SU-DHL-6 (cell line): ENCODE results near the gene RTF2.

Experiments
- H2AFZ ChIP-seq: fragments of 200-600 bp; sonication (generic); 2 replicates; pipeline ENCODE4 v1.6.1; 2014; ENCODE audit warnings: low read depth, mild to moderate bottlenecking, moderate library complexity, mixed read lengths, antibody characterized with exemption, low read length; ENCODE audit not compliant: severe bottlenecking
- H3F3A ChIP-seq: fragments of 200-600 bp; shearing (Covaris generic); 2 replicates; pipeline ENCODE4 v1.6.0; 2016; ENCODE audit warnings: antibody characterized with exemption, mild to moderate bottlenecking; ENCODE audit not compliant: insufficient read depth
- H3K27ac ChIP-seq: fragments of 200-600 bp; sonication (generic); 2 replicates; pipeline ENCODE4 v1.5.1; 2016; ENCODE audit warnings: low read depth, mild to moderate bottlenecking, low read length, moderate library complexity, mixed read lengths
- H3K27me3 ChIP-seq: fragments of 200-600 bp; sonication (generic), shearing (Covaris generic); 2 replicates; pipeline ENCODE4 v1.6.0; 2014; ENCODE audit warnings: mild to moderate bottlenecking, low read length
- H3K36me3 ChIP-seq: fragments of 200-600 bp; sonication (generic); 2 replicates; pipeline ENCODE4 v1.6.1; 2014; ENCODE audit warnings: mild to moderate bottlenecking, low read length, mixed read lengths
- H3K4me2 ChIP-seq: fragments of 300-600, 200-600 bp; shearing (Covaris generic), sonication (generic); 2 replicates; pipeline ENCODE4 v1.6.0; 2014; ENCODE audit warnings: low read length, low read depth, mild to moderate bottlenecking; ENCODE audit not compliant: poor library complexity, severe bottlenecking
- H3K4me3 ChIP-seq: fragments of 200-600 bp; sonication (generic); 2 replicates; pipeline ENCODE4 v1.5.1; 2014; ENCODE audit warnings: antibody characterized with exemption, low read length, mild to moderate bottlenecking, mixed read lengths; ENCODE audit not compliant: insufficient read depth, poor library complexity, severe bottlenecking
- H3K79me2 ChIP-seq: fragments of 200-600 bp; sonication (generic); 2 replicates; pipeline ENCODE4 v1.6.1; 2014; ENCODE audit warnings: mild to moderate bottlenecking, low read length, moderate library complexity; ENCODE audit not compliant: insufficient read depth
- H3K9ac ChIP-seq: fragments of 200-600 bp; sonication (generic); 2 replicates; pipeline ENCODE4 v1.7.0; 2014; ENCODE audit warnings: mild to moderate bottlenecking, low read length
- H3K9me2 ChIP-seq: fragments of 200-600 bp; sonication (generic); replicated peaks from 2 replicates; pipeline ENCODE4 v1.6.1; 2014; ENCODE audit warnings: low read length; ENCODE audit not compliant: insufficient read depth
- H3K9me3 ChIP-seq: fragments of 200-600 bp; sonication (generic); 2 replicates; pipeline ENCODE4 v1.6.1; 2014; ENCODE audit warnings: low read length, mixed read lengths; ENCODE audit not compliant: insufficient read depth
- H4K20me1 ChIP-seq: fragments of 200-600 bp; sonication (generic); 2 replicates; pipeline ENCODE4 v1.6.1; 2014; ENCODE audit warnings: low read depth, mild to moderate bottlenecking, antibody characterized with exemption, low read length, moderate library complexity, mixed read lengths
- CTCF ChIP-seq: fragments of 200-600 bp; sonication (generic); IDR thresholded peaks from one replicate; pipeline ENCODE4 v1.5.1; 2017; ENCODE audit warnings: antibody characterized with exemption, mild to moderate bottlenecking, low read length, moderate library complexity; ENCODE audit not compliant: insufficient read depth, poor library complexity, severe bottlenecking
- EZH2phosphoT487 ChIP-seq: fragments of 200-600 bp; sonication (generic), shearing (Covaris generic); conservative IDR thresholded peaks from 2 replicates; pipeline ENCODE4 v1.6.1; 2018; ENCODE audit warnings: mild to moderate bottlenecking, antibody characterized with exemption, low read length, moderate library complexity, mixed read lengths

The RTF2 gene

GRCh38 chr20:56506103-56506502 is 37.7 kb downstream of the RTF2 start:
- H3K36me3 ChIP-seq = no peaks in the 10 kb centered on the region
- H4K20me1 ChIP-seq = 0 out of 2 replicates have a peak, but pooled peaks cover 4% of the 10 kb centered on the region
- H3K9me3 ChIP-seq = no peaks in the 10 kb centered on the region

DNA sequence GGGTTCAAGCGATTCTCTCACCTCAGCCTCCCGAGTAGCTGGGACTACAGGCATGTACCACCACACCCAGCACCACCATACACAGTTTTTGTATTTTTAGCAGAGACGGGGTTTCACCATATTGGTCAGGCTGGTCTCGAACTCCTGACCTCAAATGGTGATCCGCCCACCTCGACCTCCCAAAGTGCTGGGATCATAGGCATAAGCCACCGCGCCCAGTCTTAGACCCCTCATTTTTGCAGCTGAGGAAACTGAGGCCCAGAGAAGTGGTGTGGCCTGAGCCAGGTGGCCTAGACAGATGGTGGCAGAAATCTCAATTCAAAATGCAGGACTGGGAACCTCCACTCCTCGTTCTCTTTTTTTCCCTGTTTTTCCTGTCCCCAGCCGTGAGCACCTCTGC is 43.5 kb downstream of the RTF2 start:
- Histone ChIP-seq H3K9me2 (no peaks in the 10 kb centered on the region), H3K9ac (no peak overlapping the region), H3K4me2 (no peak overlapping the region), H3F3A (no peaks in the 10 kb centered on the region), H4K20me1 (no peaks in the 10 kb centered on the region), H3K4me3 (no peak overlapping the region), H3K36me3 (no peaks in the 10 kb centered on the region), H3K79me2 (no peaks in the 10 kb centered on the region), H3K27ac (no peak overlapping the region), H3K27me3 (no peaks in the 10 kb centered on the region), H2AFZ (no peak overlapping the region), H3K9me3 (no peaks in the 10 kb centered on the region)
- no peak for TF ChIP-seq CTCF
- TF ChIP-seq EZH2phosphoT487 = no peak

More at GRCh38 chr20:56506103-56506502, 37.7 kb downstream of the RTF2 start:
- H3K4me3 ChIP-seq = no peak overlapping the region
- H3K9me2 ChIP-seq = no peaks in the 10 kb centered on the region
- no peaks in the 10 kb centered on the region for H3K27me3 ChIP-seq
- no peaks in the 10 kb centered on the region for H3F3A ChIP-seq
- TF ChIP-seq CTCF (no peak), EZH2phosphoT487 (no peak)
- no peak overlapping the region for H3K4me2 ChIP-seq
- H2AFZ ChIP-seq = no peak overlapping the region
- no peak overlapping the region for H3K9ac ChIP-seq
- H3K79me2 ChIP-seq = no peaks in the 10 kb centered on the region; the same call in 1 of the 2 replicates
- H3K27ac ChIP-seq = no peak overlapping the region

DNA sequence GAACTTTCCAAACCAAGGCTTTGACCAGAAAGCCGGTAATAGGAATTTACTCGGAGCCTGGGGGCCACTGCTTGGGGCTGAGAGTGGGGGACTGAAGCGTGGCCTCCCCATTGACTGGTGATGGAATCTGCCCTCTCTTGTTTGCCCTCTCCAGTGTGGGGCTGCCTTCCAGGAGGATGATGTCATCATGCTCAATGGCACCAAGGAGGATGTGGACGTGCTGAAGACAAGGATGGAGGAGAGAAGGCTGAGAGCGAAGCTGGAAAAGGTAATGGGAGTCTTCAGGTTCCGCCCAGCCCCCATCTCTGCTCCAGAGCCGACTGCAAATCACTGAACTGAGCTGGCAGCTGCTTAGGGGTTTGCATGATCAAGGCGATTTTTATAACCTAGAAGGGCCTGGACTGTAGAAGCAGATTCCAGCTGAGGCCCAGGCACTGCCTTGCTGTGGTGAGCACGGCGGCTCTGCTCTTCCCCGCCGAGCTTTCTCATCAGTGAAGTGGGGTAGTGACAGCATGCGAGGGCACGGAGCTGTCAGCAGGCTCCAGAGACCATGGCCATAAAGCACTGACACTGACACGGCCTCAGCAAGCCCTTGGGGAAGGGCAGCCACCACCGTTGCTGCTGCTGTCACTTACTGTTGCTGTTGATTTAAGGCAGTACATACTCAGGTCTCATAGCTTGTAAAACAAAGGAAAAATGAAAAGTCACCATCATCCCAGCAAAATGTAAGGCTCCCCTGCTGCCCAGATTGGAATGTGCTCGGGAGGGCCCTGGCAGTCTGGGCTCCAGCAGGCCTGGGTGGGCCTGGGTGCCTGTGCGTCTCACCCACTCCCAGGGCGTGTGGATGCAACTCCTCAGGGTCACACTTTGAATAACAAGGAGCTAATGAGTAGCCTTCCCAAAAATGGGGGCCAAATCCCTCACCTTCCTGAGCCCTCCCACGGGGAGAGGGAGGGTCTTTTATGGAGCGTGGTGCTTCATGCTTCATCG is 45.0 kb downstream of the RTF2 start:
- H3K9me3 ChIP-seq = no peaks in the 10 kb centered on the region
- H3K9ac ChIP-seq = no peak overlapping the region
- H3K27me3 ChIP-seq = no peaks in the 10 kb centered on the region
- no peak overlapping the region for H2AFZ ChIP-seq
- no peak overlapping the region for H3K4me2 ChIP-seq
- no peaks in the 10 kb centered on the region for H4K20me1 ChIP-seq
- H3F3A ChIP-seq = no peaks in the 10 kb centered on the region
- H3K36me3 ChIP-seq = peaks cover under 1% of the 10 kb centered on the region; the same call in 1 of the 2 replicates
- no peak overlapping the region for H3K4me3 ChIP-seq
- TF ChIP-seq EZH2phosphoT487 = no peak
- TF ChIP-seq CTCF = no peak
- H3K79me2 ChIP-seq = no peaks in the 10 kb centered on the region
- H3K9me2 ChIP-seq = no peaks in the 10 kb centered on the region
- no peak overlapping the region for H3K27ac ChIP-seq
